ENCODE measurements around the gene HOTAIR.

DNA sequence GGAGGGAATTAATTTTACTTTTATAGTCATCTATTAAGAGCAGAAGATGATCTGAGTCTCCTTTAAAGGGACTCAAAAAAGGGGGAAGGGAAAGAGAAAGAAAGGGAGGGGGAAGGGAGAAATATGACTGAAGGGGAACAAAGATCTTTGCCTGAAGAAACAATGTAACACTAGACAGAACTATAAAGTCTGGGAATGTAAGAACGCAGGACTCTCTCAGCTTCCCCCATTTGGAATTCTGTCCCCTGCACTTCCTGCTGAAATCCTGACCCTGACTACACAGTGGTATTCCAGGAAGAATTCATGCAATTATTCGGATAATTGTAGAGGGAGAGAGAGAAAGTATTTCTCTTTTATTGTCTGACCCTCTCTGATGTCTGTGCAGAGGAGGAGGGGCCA lies 10.4 kb downstream of the HOTAIR start:
- no peak for TF ChIP-seq POLR2AphosphoS5 (IDR thresholded peaks at IDR 0.05; ENCODE audit: insufficient read depth, low read depth, low read length)
- TF ChIP-seq, protein P1, sequence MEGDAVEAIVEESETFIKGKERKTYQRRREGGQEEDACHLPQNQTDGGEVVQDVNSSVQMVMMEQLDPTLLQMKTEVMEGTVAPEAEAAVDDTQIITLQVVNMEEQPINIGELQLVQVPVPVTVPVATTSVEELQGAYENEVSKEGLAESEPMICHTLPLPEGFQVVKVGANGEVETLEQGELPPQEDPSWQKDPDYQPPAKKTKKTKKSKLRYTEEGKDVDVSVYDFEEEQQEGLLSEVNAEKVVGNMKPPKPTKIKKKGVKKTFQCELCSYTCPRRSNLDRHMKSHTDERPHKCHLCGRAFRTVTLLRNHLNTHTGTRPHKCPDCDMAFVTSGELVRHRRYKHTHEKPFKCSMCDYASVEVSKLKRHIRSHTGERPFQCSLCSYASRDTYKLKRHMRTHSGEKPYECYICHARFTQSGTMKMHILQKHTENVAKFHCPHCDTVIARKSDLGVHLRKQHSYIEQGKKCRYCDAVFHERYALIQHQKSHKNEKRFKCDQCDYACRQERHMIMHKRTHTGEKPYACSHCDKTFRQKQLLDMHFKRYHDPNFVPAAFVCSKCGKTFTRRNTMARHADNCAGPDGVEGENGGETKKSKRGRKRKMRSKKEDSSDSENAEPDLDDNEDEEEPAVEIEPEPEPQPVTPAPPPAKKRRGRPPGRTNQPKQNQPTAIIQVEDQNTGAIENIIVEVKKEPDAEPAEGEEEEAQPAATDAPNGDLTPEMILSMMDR (IDR thresholded peaks at IDR 0.05; ENCODE audit: extremely low read depth in 1 of 2, insufficient read depth in 1 of 2, low read depth in 1 of 2, low read length in 2 of 2): no peak
- TF ChIP-seq MAX (IDR thresholded peaks at IDR 0.05; ENCODE audit: insufficient read depth, insufficient read length): no peak
- TF ChIP-seq EZH2 (IDR thresholded peaks at IDR 0.05; ENCODE audit: borderline replicate concordance, low read depth, low read length, severe bottlenecking): no peak
- no peak for TF ChIP-seq POLR2A (IDR thresholded peaks at IDR 0.05; ENCODE audit: low read depth, low read length)
- TF ChIP-seq GATA2 (IDR thresholded peaks at IDR 0.05; ENCODE audit: insufficient read depth, insufficient read length, low read depth, low read length): no peak
- no peak for TF ChIP-seq JUN (IDR thresholded peaks at IDR 0.05; ENCODE audit: borderline replicate concordance, insufficient read depth, insufficient read length, low read depth)
